ENCODE results near the gene ZNF280A. TPM values are rescaled to one million over a fixed set of nuclear protein-coding genes. Genes with fewer than 3 reads are reported as not detected.

Gene ZNF280A
- total RNA-seq, 1 donor from 2014 or later = not detected

DNA sequence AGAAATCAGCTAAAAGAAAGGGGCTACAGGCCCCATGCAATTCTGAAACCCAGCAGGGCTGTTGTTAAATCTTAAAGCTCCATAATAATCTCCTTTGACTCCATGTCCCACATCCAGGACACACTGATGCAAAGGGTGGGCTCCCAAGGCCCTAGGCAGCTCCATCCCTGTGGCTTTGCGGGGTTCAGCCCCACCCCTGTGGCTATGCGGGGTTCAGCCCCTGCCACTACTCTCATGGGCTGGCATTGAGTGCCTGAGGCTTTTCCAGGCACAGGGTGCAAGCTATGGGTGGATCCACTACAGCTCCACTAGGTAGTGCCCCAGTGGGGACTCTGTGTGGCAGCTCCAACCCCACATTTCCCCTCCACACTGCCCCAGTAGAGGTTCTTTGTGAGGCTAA lies 8.7 kb upstream of the ZNF280A start:
- DNase-seq (ENCODE audit: low spot score, unreplicated experiment) = no peak
- Mint-ChIP-seq H3K4me1 (ENCODE audit: low read depth) (no peaks in the 10 kb centered on the region), H3K36me3 (ENCODE audit: insufficient read depth) (no peaks in the 10 kb centered on the region), H3K27ac (no peak overlapping the region), H3K9me3 (ENCODE audit: low read depth) (no peaks in the 10 kb centered on the region), H3K27me3 (peaks cover 29% of the 10 kb centered on the region), H3K4me3 (ENCODE audit: low read depth) (no peak overlapping the region)
- TF ChIP-seq, protein P1, sequence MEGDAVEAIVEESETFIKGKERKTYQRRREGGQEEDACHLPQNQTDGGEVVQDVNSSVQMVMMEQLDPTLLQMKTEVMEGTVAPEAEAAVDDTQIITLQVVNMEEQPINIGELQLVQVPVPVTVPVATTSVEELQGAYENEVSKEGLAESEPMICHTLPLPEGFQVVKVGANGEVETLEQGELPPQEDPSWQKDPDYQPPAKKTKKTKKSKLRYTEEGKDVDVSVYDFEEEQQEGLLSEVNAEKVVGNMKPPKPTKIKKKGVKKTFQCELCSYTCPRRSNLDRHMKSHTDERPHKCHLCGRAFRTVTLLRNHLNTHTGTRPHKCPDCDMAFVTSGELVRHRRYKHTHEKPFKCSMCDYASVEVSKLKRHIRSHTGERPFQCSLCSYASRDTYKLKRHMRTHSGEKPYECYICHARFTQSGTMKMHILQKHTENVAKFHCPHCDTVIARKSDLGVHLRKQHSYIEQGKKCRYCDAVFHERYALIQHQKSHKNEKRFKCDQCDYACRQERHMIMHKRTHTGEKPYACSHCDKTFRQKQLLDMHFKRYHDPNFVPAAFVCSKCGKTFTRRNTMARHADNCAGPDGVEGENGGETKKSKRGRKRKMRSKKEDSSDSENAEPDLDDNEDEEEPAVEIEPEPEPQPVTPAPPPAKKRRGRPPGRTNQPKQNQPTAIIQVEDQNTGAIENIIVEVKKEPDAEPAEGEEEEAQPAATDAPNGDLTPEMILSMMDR (IDR thresholded peaks at IDR 0.05; ENCODE audit: unreplicated experiment) = no peak

GRCh38 chr22:22527312-22527711 lies 7.2 kb upstream of the ZNF280A start:
- Mint-ChIP-seq H3K9me3 (ENCODE audit: low read depth) (no peaks in the 10 kb centered on the region), H3K4me1 (ENCODE audit: low read depth) (no peaks in the 10 kb centered on the region), H3K27ac (no peak overlapping the region), H3K4me3 (ENCODE audit: low read depth) (no peak overlapping the region), H3K36me3 (ENCODE audit: insufficient read depth) (no peaks in the 10 kb centered on the region), H3K27me3 (peaks cover 31% of the 10 kb centered on the region)
- no peak for DNase-seq (ENCODE audit: low spot score, unreplicated experiment)
- TF ChIP-seq, protein P1 (IDR thresholded peaks at IDR 0.05; ENCODE audit: unreplicated experiment) = no peak

DNA sequence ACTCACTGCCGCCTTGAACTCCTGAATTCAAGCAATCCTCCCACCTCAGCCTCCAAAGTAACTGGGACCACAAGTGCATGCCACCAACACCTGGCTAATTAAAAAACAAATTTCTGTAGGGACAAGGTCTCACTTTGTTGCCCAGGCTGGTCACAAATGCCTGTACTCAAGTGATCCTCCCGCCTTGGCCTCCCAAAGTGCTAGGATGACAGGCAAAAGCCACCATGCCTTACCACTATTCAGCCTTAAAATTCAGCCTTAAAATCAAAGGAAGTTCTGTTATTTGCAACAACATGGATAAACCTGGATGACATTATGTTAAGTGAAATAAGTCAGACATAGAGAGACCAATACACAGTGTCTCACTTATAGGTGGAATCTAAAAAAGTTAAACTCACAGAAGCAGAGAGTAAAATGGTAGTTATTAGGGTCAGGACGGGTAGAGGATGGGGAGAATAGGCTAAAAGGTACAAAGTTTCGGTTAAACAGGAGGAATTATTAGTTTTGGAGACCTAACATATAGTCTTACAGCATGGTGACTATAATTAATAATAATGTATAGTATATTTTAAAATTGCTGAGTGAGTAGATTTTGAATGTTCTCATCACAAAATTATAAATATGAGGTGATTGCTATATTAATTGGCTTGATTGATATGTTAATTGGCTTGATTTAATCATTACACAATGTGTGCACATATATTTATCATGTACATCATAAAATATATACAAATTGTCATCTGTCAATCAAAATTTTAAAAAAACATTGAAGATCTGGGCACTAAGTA lies 6.2 kb upstream of the ZNF280A start:
- peaks cover 31% of the 10 kb centered on the region for H3K27me3 Mint-ChIP-seq
- no peaks in the 10 kb centered on the region for H3K36me3 Mint-ChIP-seq (ENCODE audit: insufficient read depth)
- no peak overlapping the region for H3K4me3 Mint-ChIP-seq (ENCODE audit: low read depth)
- TF ChIP-seq, protein P1 (IDR thresholded peaks at IDR 0.05; ENCODE audit: unreplicated experiment) = no peak
- DNase-seq (ENCODE audit: low spot score, unreplicated experiment) = no peak
- no peaks in the 10 kb centered on the region for H3K9me3 Mint-ChIP-seq (ENCODE audit: low read depth)
- H3K27ac Mint-ChIP-seq = no peak overlapping the region
- H3K4me1 Mint-ChIP-seq (ENCODE audit: low read depth) = no peaks in the 10 kb centered on the region

DNA sequence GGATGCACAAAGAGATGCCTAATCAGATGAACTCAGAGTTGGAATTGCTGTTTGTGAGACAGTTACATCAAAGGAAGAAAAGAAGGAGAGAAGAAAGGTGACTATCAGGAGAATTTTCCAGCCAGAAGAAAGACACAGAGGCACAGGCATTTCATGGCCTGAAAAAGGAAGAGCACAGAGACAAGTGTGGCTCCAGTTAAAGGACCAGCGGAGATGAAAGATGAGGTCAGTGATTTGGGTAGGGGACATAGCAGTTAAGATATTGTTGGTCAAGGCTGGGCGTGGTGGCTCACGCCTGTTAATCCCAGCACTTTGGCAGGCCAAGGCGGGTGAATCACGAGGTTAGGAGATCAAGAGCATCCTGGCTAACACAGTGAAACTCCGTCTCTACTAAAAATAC lies 3.4 kb upstream of the ZNF280A start:
- Mint-ChIP-seq H3K4me1 (ENCODE audit: low read depth) (peaks cover 3% of the 10 kb centered on the region), H3K36me3 (ENCODE audit: insufficient read depth) (no peaks in the 10 kb centered on the region), H3K27me3 (peaks cover 35% of the 10 kb centered on the region), H3K9me3 (ENCODE audit: low read depth) (no peaks in the 10 kb centered on the region), H3K27ac (no peak overlapping the region), H3K4me3 (ENCODE audit: low read depth) (no peak overlapping the region)
- DNase-seq (ENCODE audit: low spot score, unreplicated experiment) = no peak
- TF ChIP-seq, protein P1 (IDR thresholded peaks at IDR 0.05; ENCODE audit: unreplicated experiment) = no peak

DNA sequence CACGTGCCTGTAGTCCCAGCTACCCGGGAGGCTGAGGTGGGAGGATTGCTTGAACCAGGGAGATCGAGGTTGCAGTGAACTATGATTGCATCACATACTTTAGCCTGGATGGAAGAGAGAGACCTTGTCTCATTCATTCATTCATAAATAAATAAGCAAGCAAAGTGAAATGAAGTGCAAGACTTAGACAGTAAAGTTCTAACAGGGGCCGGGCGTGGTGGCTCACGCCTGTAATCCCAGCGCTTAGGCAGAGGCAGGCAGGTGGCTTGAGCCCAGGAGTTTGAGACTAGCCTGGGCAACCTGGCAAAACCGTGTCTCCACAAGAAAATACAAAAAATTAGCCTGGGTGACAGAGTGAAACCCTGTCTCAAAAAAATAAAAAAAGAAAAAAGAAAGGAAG lies 1.6 kb upstream of the ZNF280A start:
- H3K27me3 Mint-ChIP-seq = peaks cover 35% of the 10 kb centered on the region

More for the DNA sequence above, 1.6 kb upstream of the ZNF280A start:
- no peak overlapping the region for H3K4me3 Mint-ChIP-seq (ENCODE audit: low read depth)
- no peak for DNase-seq (ENCODE audit: low spot score, unreplicated experiment)
- H3K27ac Mint-ChIP-seq = no peak overlapping the region
- H3K4me1 Mint-ChIP-seq (ENCODE audit: low read depth) = peaks cover 3% of the 10 kb centered on the region
- H3K36me3 Mint-ChIP-seq (ENCODE audit: insufficient read depth) = no peaks in the 10 kb centered on the region
- TF ChIP-seq, protein P1 (IDR thresholded peaks at IDR 0.05; ENCODE audit: unreplicated experiment) = no peak
- H3K9me3 Mint-ChIP-seq (ENCODE audit: low read depth) = no peaks in the 10 kb centered on the region
